HL-60/S4 treated with retinoic acid at 250 ng/mL for 4 days and 3 days (cell line): ENCODE data around the gene SERPINA12.

ENCODE experiments used
- in situ Hi-C: fragments of 300-500 bp; cut with MboI; formaldehyde crosslinking; loops from 2 replicates; pipeline ENCODE4 v1.7.0; 2022; ENCODE audit warnings: low sequenced_read_pairs

The SERPINA12 gene

GRCh38 chr14:94509356-94509755 is at the start of gene SERPINA12:
SERPINA12 (minus strand) TSS chr14:94509469; CDS start chr14:94498397, 11,072 bp downstream.
- in situ Hi-C loops: no loop called here

- in situ Hi-C loops: no loop called here
Observed at GRCh38 chr14:94558842-94559241, 49.6 kb upstream of the SERPINA12 start.

GRCh38 chr14:94557327-94557726 is 48.1 kb upstream of the SERPINA12 start:
- in situ Hi-C loops: no loop called here

GRCh38 chr14:94555991-94556390 is 46.7 kb upstream of the SERPINA12 start:
- in situ Hi-C loops: no loop called here

GRCh38 chr14:94550041-94550440 is 40.8 kb upstream of the SERPINA12 start:
- in situ Hi-C loops: no loop called here

- in situ Hi-C loops: no loop called here
Observed at GRCh38 chr14:94548999-94549985, 40.0 kb upstream of the SERPINA12 start.

GRCh38 chr14:94548131-94548998 is 39.1 kb upstream of the SERPINA12 start:
- in situ Hi-C loops: no loop called here

GRCh38 chr14:94547726-94548125 is 38.5 kb upstream of the SERPINA12 start:
- in situ Hi-C loops: no loop called here

- in situ Hi-C loops: no loop called here
Observed at GRCh38 chr14:94547151-94547680, 37.9 kb upstream of the SERPINA12 start.

GRCh38 chr14:94545131-94545841 is 36.0 kb upstream of the SERPINA12 start:
- in situ Hi-C loops: no loop called here

- in situ Hi-C loops: no loop called here
Observed at GRCh38 chr14:94544726-94545125, 35.5 kb upstream of the SERPINA12 start.

GRCh38 chr14:94543449-94544124 is 34.3 kb upstream of the SERPINA12 start:
- in situ Hi-C loops: no loop called here

- in situ Hi-C loops: no loop called here
Observed at GRCh38 chr14:94542811-94543440, 33.7 kb upstream of the SERPINA12 start.

GRCh38 chr14:94542111-94542810 is 33.0 kb upstream of the SERPINA12 start:
- in situ Hi-C loops: no loop called here

- in situ Hi-C loops: no loop called here
Observed at GRCh38 chr14:94541234-94541975, 32.1 kb upstream of the SERPINA12 start.

GRCh38 chr14:94540031-94540794 is 30.9 kb upstream of the SERPINA12 start:
- in situ Hi-C loops: no loop called here

- in situ Hi-C loops: no loop called here
Observed at GRCh38 chr14:94539181-94539580, 29.9 kb upstream of the SERPINA12 start.
